Psoas muscle (tissue), 8 donors: ENCODE data around the gene TMEM123. TPM values are rescaled to one million over a fixed set of nuclear protein-coding genes. Genes with fewer than 3 reads are reported as not detected.
A peak's percentile ranks its signal among the peaks of the same experiment; 100 is the strongest.

Experiments used
- ATAC-seq, 4 donors: fragments of 200-7000 bp; cut with Tn5 transposase; one replicate each; pipeline ENCODE4 v1.9.1; 2020; ENCODE audit warnings: moderate library complexity in 3 of 4, mild to moderate bottlenecking in 2 of 4
- DNase-seq, 2 donors: peaks; one replicate each; pipeline ENCODE4 v3.0.0-alpha.2; 2020
- H3K27ac ChIP-seq: fragments of 200-600 bp; one replicate; pipeline ENCODE4 v1.8.0; 2022
- H3K27me3 ChIP-seq, 3 donors: fragments of 200-600 bp in 1 of 3; one replicate each; pipeline versions ENCODE4 v1.6.1 to v1.8.0; 2013 to 2022; ENCODE audit warnings: low read length in 2 of 3, mild to moderate bottlenecking in 2 of 3, moderate library complexity in 1 of 3; ENCODE audit not compliant: insufficient read depth in 3 of 3
- H3K36me3 ChIP-seq, 2 donors: fragments of 200-600 bp in 1 of 2; one replicate each; pipeline versions ENCODE4 v1.6.1 to v1.8.0; 2013 to 2022; ENCODE audit warnings: low read depth in 1 of 2, mild to moderate bottlenecking in 1 of 2, moderate library complexity in 1 of 2; ENCODE audit not compliant: insufficient read depth in 1 of 2
- H3K4me1 ChIP-seq: fragments of 200-600 bp; one replicate; pipeline ENCODE4 v1.8.0; 2022
- H3K4me3 ChIP-seq: fragments of 200-600 bp; one replicate; pipeline ENCODE4 v1.8.0; 2022; ENCODE audit warnings: mild to moderate bottlenecking
- H3K9me3 ChIP-seq: fragments of 200-600 bp; one replicate; pipeline ENCODE4 v1.8.0; 2022
- CTCF ChIP-seq: fragments of 200-600 bp; IDR thresholded peaks from one replicate; pipeline ENCODE4 v1.8.0; 2022; ENCODE audit warnings: antibody characterized with exemption
- WGBS, 3 donors: extraction: QIAGEN DNeasy Blood & Tissue Kit; methylation state at CpG; one replicate each; pipeline versions ENCODE4 v1.1.6 to v1.1.7; 2013; 5-methylcytosine and 5-hydroxymethylcytosine counted together
- intact Hi-C, 2 donors: fragments of 100-400 bp; cut with DNase I; formaldehyde crosslinking; loops; one replicate each; pipeline versions ENCODE4 v1.11.0 to v1.14.2; 2022
- polyA plus RNA-seq, 3 donors: library from polyadenylated mRNA; stranded (reverse); fragments of 200-250 nt; gene quantifications; one replicate each; pipeline ENCODE4 v1.2.3, GENCODE V29; 2013
- total RNA-seq, 4 donors: library from RNA; stranded (reverse); fragmentation: NEBNext Ultra II Directional in 2 of 4; extraction: Animal tissue kit (Norgen Biotek cat#: 25700) in 2 of 4; gene quantifications; one replicate each; pipeline versions ENCODE4 v1.2.1 to v1.2.4, GENCODE V29; 2021 to 2023
- donor health status: healthy with polysubstance abuse.
- donor health status: DM: no; HTN: no; CAD: no; lungs with moderate emphysema.
- donor health status: Bipolar disorder and iron deficiency.
- donor health status: healthy.
- donor health status: DM: yes; HTN: yes; CAD: no.
- donor health status: DM: no; HTN: no; CAD: no.
- donor health status: DM: no; HTN: no; CAD: no.
- donor health status: DM: yes; HTN: yes; CAD: no.

TMEM123 gene
- total and polyA plus RNA-seq, 7 donors: 10.8 to 42.6 (median 16.9) TPM

GRCh38 chr11:102422817-102423712, 29.5 kb downstream of the TMEM123 start:
- 70 to 78% (median 73%) methylated on average over 4 of the region's 4 CpGs for WGBS, 3 donors
- TF ChIP-seq CTCF: no peak
- Histone ChIP-seq H3K36me3 (no peaks in the 10 kb centered on the region), H3K4me1 (peaks cover 5% of the 10 kb centered on the region), H3K9me3 (no peaks in the 10 kb centered on the region), H3K27ac (no peak overlapping the region), H3K4me3 (no peak overlapping the region), H3K27me3 (no peaks in the 10 kb centered on the region)
- intact Hi-C loops: no loop called here
- ATAC-seq (no peak), DNase-seq (no peak)

DNA sequence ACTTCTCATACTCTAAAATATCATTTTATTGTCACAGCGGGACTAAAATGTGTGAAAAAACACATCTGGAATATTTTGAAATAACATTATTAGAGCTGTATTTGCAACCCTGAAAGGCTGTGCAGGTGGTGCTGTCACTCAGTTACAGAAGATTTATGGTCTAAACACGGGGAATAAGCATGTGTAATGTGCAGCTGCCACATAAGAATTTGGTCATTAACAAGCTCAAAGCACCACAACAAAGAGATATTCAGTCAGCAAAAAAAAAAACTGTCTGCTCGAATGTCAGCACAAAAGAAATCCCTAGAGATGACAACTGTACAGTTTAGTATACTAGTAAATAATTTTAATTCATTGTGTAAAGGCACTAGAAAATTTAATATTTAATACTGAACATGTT, 31.3 kb downstream of the TMEM123 start:
- DNase-seq (no peak), ATAC-seq (peak in 3 of 4 donors; percentile 69 to 71 (median 70))
- Histone ChIP-seq H3K4me3 (no peak overlapping the region), H3K4me1 (peaks cover 5% of the 10 kb centered on the region), H3K27ac (no peak overlapping the region), H3K9me3 (no peaks in the 10 kb centered on the region), H3K36me3 (no peaks in the 10 kb centered on the region), H3K27me3 (no peaks in the 10 kb centered on the region)
- TF ChIP-seq CTCF: no peak
- 11 to 16% (median 15%) methylated on average over 3 of the region's 3 CpGs for WGBS, 3 donors
- intact Hi-C loops: no loop called here

DNA sequence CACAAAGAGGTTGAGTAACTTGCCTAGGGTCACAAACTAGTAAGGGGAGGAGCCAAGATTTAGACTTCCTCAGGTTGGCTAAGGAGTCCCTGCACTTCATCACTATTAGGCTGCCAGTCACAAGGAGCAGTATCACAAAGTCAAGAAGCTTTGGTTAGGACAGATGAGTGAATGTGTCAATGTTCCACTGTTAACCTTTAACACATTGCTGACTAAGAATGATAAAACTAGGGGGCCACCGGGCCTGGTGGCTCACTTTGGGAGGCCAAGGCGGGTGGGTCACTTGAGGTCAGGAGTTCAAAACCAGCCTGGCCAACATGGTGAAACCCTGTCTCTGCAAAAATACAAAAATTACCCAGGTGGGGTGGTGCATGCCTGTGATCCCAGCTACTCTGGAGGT, 32.0 kb downstream of the TMEM123 start:
- DNase-seq (no peak), ATAC-seq (no peak)
- intact Hi-C loops: no loop called here
- Histone ChIP-seq H3K4me1 (peaks cover 5% of the 10 kb centered on the region), H3K27me3 (no peaks in the 10 kb centered on the region), H3K4me3 (no peak overlapping the region), H3K36me3 (no peaks in the 10 kb centered on the region), H3K9me3 (no peaks in the 10 kb centered on the region), H3K27ac (no peak overlapping the region)
- 50 to 59% (median 54%) methylated on average over 2 of the region's 2 CpGs for WGBS, 3 donors
- no peak for TF ChIP-seq CTCF

DNA sequence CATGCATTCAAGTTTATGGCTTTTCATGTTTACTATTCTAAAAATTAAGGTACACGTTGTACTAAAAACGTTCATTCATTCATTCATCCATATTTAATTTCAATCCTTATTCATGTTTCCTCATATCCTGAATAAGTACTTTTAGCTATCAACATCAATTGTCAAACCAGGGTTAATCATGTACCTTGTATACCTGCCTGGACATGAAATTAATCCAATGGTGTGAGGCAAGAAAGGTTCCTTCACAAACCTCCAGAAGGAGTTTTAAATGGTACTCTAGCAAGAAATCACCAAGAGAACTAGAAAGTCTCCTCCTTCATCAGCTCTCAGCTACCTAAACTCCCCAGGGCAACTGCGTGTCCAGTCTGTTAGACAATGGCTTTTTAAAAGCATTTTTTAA, 33.4 kb downstream of the TMEM123 start:
- Histone ChIP-seq H3K27ac (no peak overlapping the region), H3K9me3 (no peaks in the 10 kb centered on the region), H3K4me1 (peaks cover 5% of the 10 kb centered on the region), H3K36me3 (no peaks in the 10 kb centered on the region), H3K27me3 (no peaks in the 10 kb centered on the region), H3K4me3 (no peak overlapping the region)
- DNase-seq (no peak), ATAC-seq (no peak)
- WGBS, 3 donors: 43 to 71% (median 55%) methylated on average over 3 of the region's 3 CpGs
- intact Hi-C loops: no loop called here
- no peak for TF ChIP-seq CTCF
